ENCODE measurements around the gene KIF13A.
"Not testable (repeated sequence)": the region's sequence is repeated elsewhere in the genome, so short reads cannot be mapped to it uniquely, and the experiment has no call there.

DNA sequence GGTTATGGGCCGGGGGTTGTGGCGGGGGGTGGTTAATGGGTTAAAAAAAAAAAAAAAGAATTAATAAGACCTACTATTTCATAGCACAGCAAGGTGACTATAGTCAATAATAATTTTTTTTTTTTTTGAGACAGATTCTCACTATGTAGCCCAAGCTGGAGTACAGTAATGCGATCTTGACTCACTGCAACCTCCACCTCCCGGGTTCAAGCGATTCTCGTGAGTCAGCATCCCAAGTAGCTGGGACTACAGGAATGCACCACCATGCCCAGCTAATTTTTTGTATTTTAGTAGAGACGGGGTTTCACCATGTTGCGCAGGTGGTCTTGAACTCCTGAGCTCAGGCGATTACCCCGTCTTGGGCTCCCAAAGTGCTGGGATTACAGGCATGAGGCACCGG lies 75.8 kb downstream of the KIF13A start:
- TF ChIP-seq, protein P1, sequence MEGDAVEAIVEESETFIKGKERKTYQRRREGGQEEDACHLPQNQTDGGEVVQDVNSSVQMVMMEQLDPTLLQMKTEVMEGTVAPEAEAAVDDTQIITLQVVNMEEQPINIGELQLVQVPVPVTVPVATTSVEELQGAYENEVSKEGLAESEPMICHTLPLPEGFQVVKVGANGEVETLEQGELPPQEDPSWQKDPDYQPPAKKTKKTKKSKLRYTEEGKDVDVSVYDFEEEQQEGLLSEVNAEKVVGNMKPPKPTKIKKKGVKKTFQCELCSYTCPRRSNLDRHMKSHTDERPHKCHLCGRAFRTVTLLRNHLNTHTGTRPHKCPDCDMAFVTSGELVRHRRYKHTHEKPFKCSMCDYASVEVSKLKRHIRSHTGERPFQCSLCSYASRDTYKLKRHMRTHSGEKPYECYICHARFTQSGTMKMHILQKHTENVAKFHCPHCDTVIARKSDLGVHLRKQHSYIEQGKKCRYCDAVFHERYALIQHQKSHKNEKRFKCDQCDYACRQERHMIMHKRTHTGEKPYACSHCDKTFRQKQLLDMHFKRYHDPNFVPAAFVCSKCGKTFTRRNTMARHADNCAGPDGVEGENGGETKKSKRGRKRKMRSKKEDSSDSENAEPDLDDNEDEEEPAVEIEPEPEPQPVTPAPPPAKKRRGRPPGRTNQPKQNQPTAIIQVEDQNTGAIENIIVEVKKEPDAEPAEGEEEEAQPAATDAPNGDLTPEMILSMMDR (conservative IDR thresholded peaks at IDR 0.05; ENCODE audit: low read depth in 2 of 2): not testable (repeated sequence)
- not testable (repeated sequence) for TF ChIP-seq POLR2AphosphoS5 (IDR thresholded peaks at IDR 0.05; ENCODE audit: low read depth); EZH2phosphoT487 (IDR thresholded peaks at IDR 0.05; ENCODE audit: unreplicated experiment); EZH2 (IDR thresholded peaks at IDR 0.05; ENCODE audit: low read depth, unreplicated experiment); CREB1 (CRISPR knock-in tag; IDR thresholded peaks at IDR 0.05; ENCODE audit: low read depth); ZNF114 (CRISPR knock-in tag; IDR thresholded peaks at IDR 0.05)
- TF ChIP-seq, protein P2, sequence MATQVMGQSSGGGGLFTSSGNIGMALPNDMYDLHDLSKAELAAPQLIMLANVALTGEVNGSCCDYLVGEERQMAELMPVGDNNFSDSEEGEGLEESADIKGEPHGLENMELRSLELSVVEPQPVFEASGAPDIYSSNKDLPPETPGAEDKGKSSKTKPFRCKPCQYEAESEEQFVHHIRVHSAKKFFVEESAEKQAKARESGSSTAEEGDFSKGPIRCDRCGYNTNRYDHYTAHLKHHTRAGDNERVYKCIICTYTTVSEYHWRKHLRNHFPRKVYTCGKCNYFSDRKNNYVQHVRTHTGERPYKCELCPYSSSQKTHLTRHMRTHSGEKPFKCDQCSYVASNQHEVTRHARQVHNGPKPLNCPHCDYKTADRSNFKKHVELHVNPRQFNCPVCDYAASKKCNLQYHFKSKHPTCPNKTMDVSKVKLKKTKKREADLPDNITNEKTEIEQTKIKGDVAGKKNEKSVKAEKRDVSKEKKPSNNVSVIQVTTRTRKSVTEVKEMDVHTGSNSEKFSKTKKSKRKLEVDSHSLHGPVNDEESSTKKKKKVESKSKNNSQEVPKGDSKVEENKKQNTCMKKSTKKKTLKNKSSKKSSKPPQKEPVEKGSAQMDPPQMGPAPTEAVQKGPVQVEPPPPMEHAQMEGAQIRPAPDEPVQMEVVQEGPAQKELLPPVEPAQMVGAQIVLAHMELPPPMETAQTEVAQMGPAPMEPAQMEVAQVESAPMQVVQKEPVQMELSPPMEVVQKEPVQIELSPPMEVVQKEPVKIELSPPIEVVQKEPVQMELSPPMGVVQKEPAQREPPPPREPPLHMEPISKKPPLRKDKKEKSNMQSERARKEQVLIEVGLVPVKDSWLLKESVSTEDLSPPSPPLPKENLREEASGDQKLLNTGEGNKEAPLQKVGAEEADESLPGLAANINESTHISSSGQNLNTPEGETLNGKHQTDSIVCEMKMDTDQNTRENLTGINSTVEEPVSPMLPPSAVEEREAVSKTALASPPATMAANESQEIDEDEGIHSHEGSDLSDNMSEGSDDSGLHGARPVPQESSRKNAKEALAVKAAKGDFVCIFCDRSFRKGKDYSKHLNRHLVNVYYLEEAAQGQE (IDR thresholded peaks at IDR 0.05; ENCODE audit: unreplicated experiment): not testable (repeated sequence)

Data from GM23338 (cell line).